WTC11 (cell line): ENCODE measurements around the gene PTPRO.

ENCODE experiments used
- CBFB ChIP-seq: sonication (generic); formaldehyde crosslinking; IDR thresholded peaks from 2 replicates; pipeline ENCODE4 v1.8.1; 2022; ENCODE audit warnings: mild to moderate bottlenecking, low read depth, missing genetic modification reagents
- ETV6 ChIP-seq: sonication (generic); formaldehyde crosslinking; IDR thresholded peaks from 2 replicates; pipeline ENCODE4 v1.8.1; 2022; ENCODE audit warnings: mild to moderate bottlenecking, missing genetic modification reagents
- TF ChIP-seq, protein P1 (sequence below): fragments of 200-600 bp; IDR thresholded peaks from 2 replicates; pipeline ENCODE4 v1.8.0; 2022; ENCODE audit warnings: antibody characterized with exemption
- TF ChIP-seq, protein P2 (sequence below): sonication (generic); formaldehyde crosslinking; IDR thresholded peaks from 2 replicates; pipeline ENCODE4 v1.8.0; 2022; ENCODE audit warnings: mild to moderate bottlenecking, missing genetic modification reagents
- TF ChIP-seq, protein P3 (sequence below): sonication (generic); formaldehyde crosslinking; conservative IDR thresholded peaks from 2 replicates; pipeline ENCODE4 v1.8.1; 2022; ENCODE audit warnings: mild to moderate bottlenecking, missing genetic modification reagents
- TF ChIP-seq, protein P4 (sequence below): sonication (generic); formaldehyde crosslinking; IDR thresholded peaks from 2 replicates; pipeline ENCODE4 v1.8.1; 2023; ENCODE audit warnings: mild to moderate bottlenecking, missing genetic modification reagents

DNA sequence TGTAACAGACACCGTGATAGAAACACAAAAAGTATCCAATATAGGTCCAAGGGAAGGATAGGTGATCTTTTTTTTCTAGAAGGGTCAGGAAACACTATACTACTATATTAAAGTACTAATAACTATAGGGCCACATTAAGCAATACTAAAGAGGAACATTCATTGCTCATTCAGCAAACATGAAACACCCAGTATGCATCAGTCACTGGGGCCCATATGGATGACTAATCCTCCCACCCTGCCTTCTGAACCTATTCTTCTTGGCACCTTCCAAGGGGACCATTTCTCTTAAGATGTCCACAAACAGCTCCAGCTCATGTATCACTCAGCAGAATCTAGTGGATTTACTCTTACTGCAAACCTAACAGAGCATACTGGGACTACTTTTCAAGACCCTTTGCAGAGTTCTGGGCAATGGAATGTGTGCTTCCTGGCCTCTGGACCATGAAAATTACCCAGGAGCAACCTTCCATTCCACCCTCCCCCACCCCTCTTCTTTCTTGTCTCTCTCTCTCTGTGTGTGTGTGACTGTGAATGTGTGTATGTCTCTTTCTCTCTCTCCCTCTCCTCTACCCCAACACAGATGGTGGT, 279.0 kb downstream of the PTPRO start:
- TF ChIP-seq, protein P1, sequence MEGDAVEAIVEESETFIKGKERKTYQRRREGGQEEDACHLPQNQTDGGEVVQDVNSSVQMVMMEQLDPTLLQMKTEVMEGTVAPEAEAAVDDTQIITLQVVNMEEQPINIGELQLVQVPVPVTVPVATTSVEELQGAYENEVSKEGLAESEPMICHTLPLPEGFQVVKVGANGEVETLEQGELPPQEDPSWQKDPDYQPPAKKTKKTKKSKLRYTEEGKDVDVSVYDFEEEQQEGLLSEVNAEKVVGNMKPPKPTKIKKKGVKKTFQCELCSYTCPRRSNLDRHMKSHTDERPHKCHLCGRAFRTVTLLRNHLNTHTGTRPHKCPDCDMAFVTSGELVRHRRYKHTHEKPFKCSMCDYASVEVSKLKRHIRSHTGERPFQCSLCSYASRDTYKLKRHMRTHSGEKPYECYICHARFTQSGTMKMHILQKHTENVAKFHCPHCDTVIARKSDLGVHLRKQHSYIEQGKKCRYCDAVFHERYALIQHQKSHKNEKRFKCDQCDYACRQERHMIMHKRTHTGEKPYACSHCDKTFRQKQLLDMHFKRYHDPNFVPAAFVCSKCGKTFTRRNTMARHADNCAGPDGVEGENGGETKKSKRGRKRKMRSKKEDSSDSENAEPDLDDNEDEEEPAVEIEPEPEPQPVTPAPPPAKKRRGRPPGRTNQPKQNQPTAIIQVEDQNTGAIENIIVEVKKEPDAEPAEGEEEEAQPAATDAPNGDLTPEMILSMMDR, result no peak
- TF ChIP-seq ETV6, result no peak
- TF ChIP-seq, protein P2, sequence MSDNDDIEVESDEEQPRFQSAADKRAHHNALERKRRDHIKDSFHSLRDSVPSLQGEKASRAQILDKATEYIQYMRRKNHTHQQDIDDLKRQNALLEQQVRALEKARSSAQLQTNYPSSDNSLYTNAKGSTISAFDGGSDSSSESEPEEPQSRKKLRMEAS (CRISPR knock-in tag), result no peak
- no peak for TF ChIP-seq CBFB (CRISPR knock-in tag)
- TF ChIP-seq, protein P3, sequence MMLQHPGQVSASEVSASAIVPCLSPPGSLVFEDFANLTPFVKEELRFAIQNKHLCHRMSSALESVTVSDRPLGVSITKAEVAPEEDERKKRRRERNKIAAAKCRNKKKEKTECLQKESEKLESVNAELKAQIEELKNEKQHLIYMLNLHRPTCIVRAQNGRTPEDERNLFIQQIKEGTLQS (CRISPR knock-in tag), result no peak
- TF ChIP-seq, protein P4, sequence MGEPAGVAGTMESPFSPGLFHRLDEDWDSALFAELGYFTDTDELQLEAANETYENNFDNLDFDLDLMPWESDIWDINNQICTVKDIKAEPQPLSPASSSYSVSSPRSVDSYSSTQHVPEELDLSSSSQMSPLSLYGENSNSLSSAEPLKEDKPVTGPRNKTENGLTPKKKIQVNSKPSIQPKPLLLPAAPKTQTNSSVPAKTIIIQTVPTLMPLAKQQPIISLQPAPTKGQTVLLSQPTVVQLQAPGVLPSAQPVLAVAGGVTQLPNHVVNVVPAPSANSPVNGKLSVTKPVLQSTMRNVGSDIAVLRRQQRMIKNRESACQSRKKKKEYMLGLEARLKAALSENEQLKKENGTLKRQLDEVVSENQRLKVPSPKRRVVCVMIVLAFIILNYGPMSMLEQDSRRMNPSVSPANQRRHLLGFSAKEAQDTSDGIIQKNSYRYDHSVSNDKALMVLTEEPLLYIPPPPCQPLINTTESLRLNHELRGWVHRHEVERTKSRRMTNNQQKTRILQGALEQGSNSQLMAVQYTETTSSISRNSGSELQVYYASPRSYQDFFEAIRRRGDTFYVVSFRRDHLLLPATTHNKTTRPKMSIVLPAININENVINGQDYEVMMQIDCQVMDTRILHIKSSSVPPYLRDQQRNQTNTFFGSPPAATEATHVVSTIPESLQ (CRISPR knock-in tag), result no peak
